Measurements from ENCODE around the gene PNKP.

The PNKP gene

DNA sequence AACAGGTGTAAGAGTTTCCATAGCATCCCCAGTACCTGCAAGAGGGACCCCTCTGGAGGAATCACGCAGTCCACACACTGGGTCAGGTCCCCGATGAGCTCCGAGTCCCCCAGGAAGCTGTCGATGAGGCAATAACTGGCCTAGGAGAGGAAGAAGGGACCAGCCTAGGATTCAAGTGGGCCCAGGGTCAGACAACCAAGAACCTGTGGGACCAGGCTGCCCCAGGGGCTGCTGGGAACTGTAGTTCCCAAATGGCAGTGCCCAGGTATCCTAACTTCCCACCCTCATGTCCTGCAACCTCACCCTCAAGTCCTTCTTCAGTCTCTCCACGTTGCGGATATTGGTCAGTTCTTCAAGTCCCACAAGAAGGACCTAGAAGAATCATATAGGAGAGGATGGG is 56.0 kb downstream of the PNKP start:
- H3K4me3 ChIP-seq (ENCODE audit: low read depth, low read length), result no peak overlapping the region
- TF ChIP-seq, protein P1, sequence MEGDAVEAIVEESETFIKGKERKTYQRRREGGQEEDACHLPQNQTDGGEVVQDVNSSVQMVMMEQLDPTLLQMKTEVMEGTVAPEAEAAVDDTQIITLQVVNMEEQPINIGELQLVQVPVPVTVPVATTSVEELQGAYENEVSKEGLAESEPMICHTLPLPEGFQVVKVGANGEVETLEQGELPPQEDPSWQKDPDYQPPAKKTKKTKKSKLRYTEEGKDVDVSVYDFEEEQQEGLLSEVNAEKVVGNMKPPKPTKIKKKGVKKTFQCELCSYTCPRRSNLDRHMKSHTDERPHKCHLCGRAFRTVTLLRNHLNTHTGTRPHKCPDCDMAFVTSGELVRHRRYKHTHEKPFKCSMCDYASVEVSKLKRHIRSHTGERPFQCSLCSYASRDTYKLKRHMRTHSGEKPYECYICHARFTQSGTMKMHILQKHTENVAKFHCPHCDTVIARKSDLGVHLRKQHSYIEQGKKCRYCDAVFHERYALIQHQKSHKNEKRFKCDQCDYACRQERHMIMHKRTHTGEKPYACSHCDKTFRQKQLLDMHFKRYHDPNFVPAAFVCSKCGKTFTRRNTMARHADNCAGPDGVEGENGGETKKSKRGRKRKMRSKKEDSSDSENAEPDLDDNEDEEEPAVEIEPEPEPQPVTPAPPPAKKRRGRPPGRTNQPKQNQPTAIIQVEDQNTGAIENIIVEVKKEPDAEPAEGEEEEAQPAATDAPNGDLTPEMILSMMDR (IDR thresholded peaks at IDR 0.05; ENCODE audit: insufficient read depth, low read depth, low read length, missing control alignments), result no peak

More for the DNA sequence above, 56.0 kb downstream of the PNKP start:
- DNase-seq (ENCODE audit: low read depth), result no peak

Data from GM12865 (cell line).